ENCODE results near the gene OR2K2. TPM values are rescaled to one million over a fixed set of nuclear protein-coding genes. Genes with fewer than 3 reads are reported as not detected.

Gene OR2K2, protein sequence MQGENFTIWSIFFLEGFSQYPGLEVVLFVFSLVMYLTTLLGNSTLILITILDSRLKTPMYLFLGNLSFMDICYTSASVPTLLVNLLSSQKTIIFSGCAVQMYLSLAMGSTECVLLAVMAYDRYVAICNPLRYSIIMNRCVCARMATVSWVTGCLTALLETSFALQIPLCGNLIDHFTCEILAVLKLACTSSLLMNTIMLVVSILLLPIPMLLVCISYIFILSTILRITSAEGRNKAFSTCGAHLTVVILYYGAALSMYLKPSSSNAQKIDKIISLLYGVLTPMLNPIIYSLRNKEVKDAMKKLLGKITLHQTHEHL
- not detected for total RNA-seq

DNA sequence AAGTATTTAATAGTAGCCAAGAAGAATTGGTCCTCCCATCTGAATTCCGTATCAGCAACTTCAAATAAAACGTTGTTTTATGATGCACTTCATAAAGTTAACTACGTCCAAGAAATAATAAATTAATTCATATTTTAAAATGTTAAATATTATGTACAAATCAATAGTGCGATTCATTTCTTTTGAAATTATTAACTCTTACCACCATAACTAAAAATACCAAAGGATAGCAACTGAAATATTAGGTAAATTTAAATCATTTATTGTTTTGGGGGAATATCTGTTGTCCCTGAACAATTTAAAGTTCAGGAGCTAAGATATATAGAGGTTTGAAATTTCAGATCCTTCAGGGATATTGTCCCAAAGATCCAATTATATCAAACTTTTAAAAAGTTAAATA is at the start of gene OR2K2:
OR2K2 (minus strand) TSS at position 101 of the 400 bp plus-strand sequence. CDS start 1,791 bp downstream, outside the sequence.

Other genes starting within 250 kb of the OR2K2 start
- gene ECPAS, start 154.2 kb upstream of the OR2K2 start, total RNA-seq: 10 to 100 TPM; 58.2 to 70.3 TPM
- 1 to 10 TPM in 1 of 2 donors, under 1 TPM in 1; 0.69 to 1.3 TPM for gene ZNF483, start 195.0 kb upstream of the OR2K2 start, total RNA-seq